Measurements from ENCODE around the gene C2CD3. TPM values are rescaled to one million over a fixed set of nuclear protein-coding genes. Genes with fewer than 3 reads are reported as not detected.

Gene C2CD3
- total and polyA plus RNA-seq, 9 of the 15 experiments (the other 6 are each of a cell fraction or from before 2014, with no cell fraction given): 4.4 to 20.2 (median 15.4) TPM

DNA sequence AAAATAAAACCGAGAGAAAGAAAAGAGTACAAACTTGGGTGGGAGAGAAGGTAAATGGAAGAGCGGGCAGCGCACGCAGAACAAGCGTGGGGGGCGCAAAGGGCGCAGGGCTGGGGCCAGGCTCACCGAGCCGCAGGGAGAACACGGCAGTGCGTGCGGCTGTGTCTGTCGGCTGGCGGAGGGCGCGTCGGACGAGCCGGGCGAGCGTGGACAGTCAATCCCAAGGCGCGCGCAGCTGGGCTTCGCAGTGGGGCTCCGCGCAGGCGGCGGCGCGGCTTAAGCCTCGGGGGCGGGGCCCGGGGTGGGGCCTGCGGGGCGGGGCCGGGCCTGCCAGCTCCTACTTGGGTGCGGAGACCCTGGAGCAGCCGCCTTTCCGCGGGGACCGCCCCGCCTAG lies 188.2 kb downstream of the C2CD3 start, which contains the start of gene UCP2 (continued):
- TF ChIP-seq DDX20 (tag; IDR thresholded peaks at IDR 0.05; ENCODE audit: low read depth) (no peak), CREM (IDR thresholded peaks at IDR 0.05; ENCODE audit: low read depth) (peak; percentile 74), KAT7 (CRISPR knock-in tag; IDR thresholded peaks at IDR 0.05; ENCODE audit: borderline replicate concordance) (peak; percentile 62; the same call in 1 of the 2 replicates), RB1 (IDR thresholded peaks at IDR 0.05; ENCODE audit: low read depth) (peak; percentile 35; the same call in 1 of the 2 replicates), TAF1 (IDR thresholded peaks at IDR 0.05; ENCODE audit: control insufficient read depth, extremely low read depth, insufficient read depth, low read length, severe bottlenecking) (peak; percentile 63), HSF4 (CRISPR knock-in tag; IDR thresholded peaks at IDR 0.05; ENCODE audit: borderline replicate concordance) (no peak), POLR2G (IDR thresholded peaks at IDR 0.05; ENCODE audit: low read depth, low read length) (peak; percentile 83), POLR2A (conservative IDR thresholded peaks at IDR 0.05) (peak; percentile 75; the same call in 1 of the 2 replicates), RBFOX2 (IDR thresholded peaks at IDR 0.05; ENCODE audit: low read depth, low read length) (peak; percentile 77)
- TF ChIP-seq, protein P1, sequence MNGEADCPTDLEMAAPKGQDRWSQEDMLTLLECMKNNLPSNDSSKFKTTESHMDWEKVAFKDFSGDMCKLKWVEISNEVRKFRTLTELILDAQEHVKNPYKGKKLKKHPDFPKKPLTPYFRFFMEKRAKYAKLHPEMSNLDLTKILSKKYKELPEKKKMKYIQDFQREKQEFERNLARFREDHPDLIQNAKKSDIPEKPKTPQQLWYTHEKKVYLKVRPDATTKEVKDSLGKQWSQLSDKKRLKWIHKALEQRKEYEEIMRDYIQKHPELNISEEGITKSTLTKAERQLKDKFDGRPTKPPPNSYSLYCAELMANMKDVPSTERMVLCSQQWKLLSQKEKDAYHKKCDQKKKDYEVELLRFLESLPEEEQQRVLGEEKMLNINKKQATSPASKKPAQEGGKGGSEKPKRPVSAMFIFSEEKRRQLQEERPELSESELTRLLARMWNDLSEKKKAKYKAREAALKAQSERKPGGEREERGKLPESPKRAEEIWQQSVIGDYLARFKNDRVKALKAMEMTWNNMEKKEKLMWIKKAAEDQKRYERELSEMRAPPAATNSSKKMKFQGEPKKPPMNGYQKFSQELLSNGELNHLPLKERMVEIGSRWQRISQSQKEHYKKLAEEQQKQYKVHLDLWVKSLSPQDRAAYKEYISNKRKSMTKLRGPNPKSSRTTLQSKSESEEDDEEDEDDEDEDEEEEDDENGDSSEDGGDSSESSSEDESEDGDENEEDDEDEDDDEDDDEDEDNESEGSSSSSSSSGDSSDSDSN (IDR thresholded peaks at IDR 0.05; ENCODE audit: borderline replicate concordance in 1 of 2, low read depth in 2 of 2, low read length in 2 of 2): peak; percentile 25 to 91; a peak in 1 of 4 replicates
